K562 (cell line): Measurements from ENCODE around the gene TRMU. TPM values are rescaled to one million over a fixed set of nuclear protein-coding genes. Genes with fewer than 3 reads are reported as not detected.

Experiments
- ATAC-seq: fragments of 200-7000 bp; cut with Tn5 transposase; 3 replicates; pipeline ENCODE4 v1.9.1; 2020; ENCODE audit warnings: moderate library complexity
- BruUV-seq: library from RNA; stranded (reverse); fragments of 400-500 nt; replicated peaks from 2 replicates; lab custom pipeline; 2021; lab: Mats Ljungman, UMichigan
- CTCF ChIA-PET: fragments of 300-600 bp; formaldehyde crosslinking; extraction: SDS; loops from one replicate; lab custom pipeline; 2021; ENCODE audit warnings: low intra/inter-chr PET ratio; lab: Yijun Ruan, JAX
- POLR2A ChIA-PET: fragments of 300-600, 350-650 bp; sonication (Branson Sonifier 250); formaldehyde crosslinking; extraction: SDS; loops from one replicate; lab custom pipeline; 2021; ENCODE audit warnings: antibody characterized with exemption, inconsistent platforms; lab: Yijun Ruan, JAX
- DNase-seq, 4 experiments: peaks; one replicate each; pipeline versions ENCODE4 v3.0.0 to v3.0.0-alpha.2; 2011 to 2018; ENCODE audit warnings: low spot score in 3 of 4, mixed read lengths in 3 of 4; ENCODE audit errors: extremely low read depth in 1 of 4
- FAIRE-seq: peaks from 2 replicates; lab custom pipeline; 2011; peaks lifted over from hg19 to GRCh38; lab: Jason Lieb, UNC
- H2AFZ ChIP-seq: 2 replicates; pipeline ENCODE4 v1.6.0; 2011; ENCODE audit warnings: low read depth, low read length, control low read depth, inconsistent platforms
- H3K27ac ChIP-seq: fragments of 200-600 bp; 3 replicates; pipeline ENCODE4 v1.8.0; 2011; ENCODE audit warnings: low read depth, mild to moderate bottlenecking, control low read depth, inconsistent platforms, low read length, moderate library complexity, mixed read lengths; ENCODE audit errors: extremely low read depth
- H3K27me3 ChIP-seq, 2 experiments: fragments of 300-600 bp in 1 of 2; 2 replicates in 1 of 2; 3 replicates in 1 of 2; pipeline versions ENCODE4 v1.6.0 to v1.8.0; 2011; ENCODE audit warnings: inconsistent platforms in 2 of 2, low read length in 2 of 2, mild to moderate bottlenecking in 1 of 2, mixed read lengths in 1 of 2, moderate library complexity in 1 of 2; ENCODE audit not compliant: control insufficient read depth in 2 of 2, insufficient read depth in 2 of 2
- H3K36me3 ChIP-seq: fragments of 300-600 bp; 3 replicates; pipeline ENCODE4 v1.8.0; 2011; ENCODE audit warnings: mild to moderate bottlenecking, low read length, inconsistent platforms; ENCODE audit not compliant: control insufficient read depth, insufficient read depth
- H3K4me1 ChIP-seq, 2 experiments: fragments of 200-600 bp in 1 of 2; replicated peaks in 1 of 2; 2 replicates in 1 of 2; 3 replicates in 1 of 2; pipeline versions ENCODE4 v1.5.1 to v1.8.0; 2011; ENCODE audit warnings: inconsistent platforms in 2 of 2, low read length in 2 of 2, mild to moderate bottlenecking in 1 of 2, mixed read lengths in 1 of 2, moderate library complexity in 1 of 2; ENCODE audit not compliant: control insufficient read depth in 2 of 2, insufficient read depth in 2 of 2
- H3K4me2 ChIP-seq: 2 replicates; pipeline ENCODE4 v1.6.1; 2011; ENCODE audit warnings: low read length, control low read depth, inconsistent platforms, mixed read lengths; ENCODE audit not compliant: insufficient read depth
- H3K4me3 ChIP-seq: fragments of 200-600 bp; sonication (generic), shearing (Covaris generic); 2 replicates; pipeline ENCODE4 v1.5.1; 2016; ENCODE audit warnings: control low read depth, inconsistent platforms
- H3K79me2 ChIP-seq: fragments of 200-600 bp; 3 replicates; pipeline ENCODE4 v1.8.0; 2011; ENCODE audit warnings: low read length, inconsistent platforms; ENCODE audit not compliant: control insufficient read depth, insufficient read depth
- H3K9ac ChIP-seq, 2 experiments: 2 replicates each; pipeline versions ENCODE4 v1.6.0 to v1.6.1; 2011; ENCODE audit warnings: low read depth in 2 of 2, low read length in 2 of 2, control low read depth in 1 of 2, inconsistent platforms in 1 of 2, mild to moderate bottlenecking in 1 of 2, mixed read lengths in 1 of 2; ENCODE audit not compliant: insufficient read depth in 1 of 2
- H3K9me1 ChIP-seq: one replicate; pipeline ENCODE4 v1.6.0; 2011; ENCODE audit warnings: inconsistent platforms, mild to moderate bottlenecking, low read length, moderate library complexity; ENCODE audit not compliant: control insufficient read depth, insufficient read depth
- H3K9me3 ChIP-seq: replicated peaks from 2 replicates; pipeline ENCODE4 v1.5.1; 2011; ENCODE audit warnings: low read depth, low read length, inconsistent platforms; ENCODE audit not compliant: control insufficient read depth, insufficient read depth
- H4K20me1 ChIP-seq: replicated peaks from 2 replicates; pipeline ENCODE4 v1.6.1; 2011; ENCODE audit warnings: low read length, inconsistent platforms, mixed read lengths; ENCODE audit not compliant: control insufficient read depth, insufficient read depth
- CTCF ChIP-seq, 3 experiments: IDR thresholded peaks in 2 of 3; conservative IDR thresholded peaks in 1 of 3; 2 replicates each; pipeline ENCODE4 v1.5.1; 2011 to 2012; ENCODE audit warnings: low read length in 3 of 3, mild to moderate bottlenecking in 3 of 3, control low read depth in 2 of 3, improper control_type of control experiment in 1 of 3, inconsistent platforms in 1 of 3, low read depth in 1 of 3, mixed read lengths in 1 of 3, moderate library complexity in 1 of 3; ENCODE audit not compliant: insufficient read depth in 2 of 3
- E2F6 ChIP-seq, 2 experiments: IDR thresholded peaks; 2 replicates each; pipeline ENCODE4 v1.6.1; 2011; ENCODE audit warnings: borderline replicate concordance in 1 of 2, control low read depth in 1 of 2, low read depth in 1 of 2, low read length in 1 of 2, mild to moderate bottlenecking in 1 of 2, mixed read lengths in 1 of 2, moderate library complexity in 1 of 2; ENCODE audit not compliant: insufficient read depth in 1 of 2, insufficient read length in 1 of 2, poor library complexity in 1 of 2, severe bottlenecking in 1 of 2; ENCODE audit errors: extremely low read depth in 1 of 2
- NFIC ChIP-seq: fragments of 450-650 bp; IDR thresholded peaks from 2 replicates; pipeline ENCODE4 v1.6.1; 2017; ENCODE audit warnings: mild to moderate bottlenecking, inconsistent platforms
- NUFIP1 ChIP-seq: fragments of 450-650 bp; IDR thresholded peaks from 2 replicates; pipeline ENCODE4 v1.6.1; 2018; ENCODE audit not compliant: partially characterized antibody
- POLR2G ChIP-seq: fragments of 200-400 bp; formaldehyde crosslinking; IDR thresholded peaks from 2 replicates; pipeline ENCODE4 v1.6.1; 2017; ENCODE audit warnings: low read depth, mild to moderate bottlenecking, antibody characterized with exemption, low read length, moderate library complexity
- RAD21 ChIP-seq, 2 experiments: fragments of 250-450 bp in 1 of 2; fragments of 450-650 bp in 1 of 2; sonication (Bioruptor Pico) in 1 of 2; formaldehyde crosslinking in 1 of 2; IDR thresholded peaks in 1 of 2; conservative IDR thresholded peaks in 1 of 2; 2 replicates each; pipeline versions ENCODE4 v1.4.0 to v1.8.0; 2020 to 2022; ENCODE audit warnings: mild to moderate bottlenecking in 2 of 2, moderate library complexity in 1 of 2
- TAF9B ChIP-seq: fragments of 450-650 bp; IDR thresholded peaks from 2 replicates; pipeline ENCODE4 v1.6.1; 2018; ENCODE audit warnings: mild to moderate bottlenecking; ENCODE audit not compliant: partially characterized antibody
- TCFL5 ChIP-seq: fragments of 250-450 bp; sonication (Bioruptor Pico); conservative IDR thresholded peaks from 2 replicates; pipeline ENCODE4 v1.6.1; 2021; ENCODE audit warnings: mild to moderate bottlenecking, moderate library complexity, matching md5 sums
- WGBS: fragments of 100-300 bp; shearing (Covaris generic); methylation state at CpG from one replicate; pipeline ENCODE4 v1.1.6; 2016; ENCODE audit warnings: low coverage, mixed read lengths; ENCODE audit not compliant: insufficient coverage; ENCODE audit errors: missing lambda C conversion rate; 5-methylcytosine and 5-hydroxymethylcytosine counted together
- in situ Hi-C: fragments of 300-500 bp; cut with MboI; formaldehyde crosslinking; loops from 4 replicates; pipeline ENCODE4 v1.15.0; 2018; ENCODE audit warnings: inconsistent platforms, mixed read lengths
- intact Hi-C: fragments of 100-400 bp; cut with micrococcal nuclease; formaldehyde crosslinking; loops from 2 replicates; pipeline ENCODE4 v1.14.2; 2022
- polyA plus RNA-seq, 8 experiments: library from polyadenylated mRNA; depleted of rRNA in 4 of 8; stranded (reverse) in 5 of 8; unstranded in 3 of 8; fragments of >200 nt; fragmentation: Nextera tagmentation in 2 of 8; fragmentation: Illumina TruSeq in 1 of 8; extraction: Ambion mirVana in 2 of 8; extraction: Trizol in 1 of 8; gene quantifications; 2 replicates each; pipeline versions ENCODE4 v1.2.1 to v1.2.3, GENCODE V29; 2011 to 2014; ENCODE audit warnings: inconsistent platforms in 1 of 8, missing spikeins in 1 of 8
- total RNA-seq, 7 experiments: library from RNA; depleted of rRNA in 6 of 7; stranded (reverse); fragments of >200 nt in 6 of 7; fragmentation: Illumina TruSeq in 2 of 7; extraction: Trizol in 2 of 7; gene quantifications; 2 replicates each; pipeline versions ENCODE4 v1.2.1 to v1.2.3, GENCODE V29; 2011 to 2021; ENCODE audit warnings: low replicate concordance in 1 of 7

The TRMU gene
- total and polyA plus RNA-seq, 9 of the 15 experiments (the other 6 are each of a cell fraction or from before 2014, with no cell fraction given): 2.3 to 49.9 (median 35.3) TPM

GRCh38 chr22:46390652-46391301 lies 55.3 kb downstream of the TRMU start:
- DNase-seq (peak; percentile 37 to 58 (median 48)), FAIRE-seq (peak; percentile 61), ATAC-seq (peak; percentile 86)
- H4K20me1 ChIP-seq: no peaks in the 10 kb centered on the region
- H3K36me3 ChIP-seq: no peaks in the 10 kb centered on the region
- no peak overlapping the region for H3K27ac ChIP-seq
- POLR2A ChIA-PET: interaction anchor here (0.7 kb wide), 1 partner anchor 23 kb away, joined by 3 read pairs; no protein-coding TSS in a partner anchor
- no TSS peak for BruUV-seq
- peaks cover 0 to 26% of the 10 kb centered on the region in 2 experiments; a peak in 2 of 5 replicates for H3K4me1 ChIP-seq
- H3K27me3 ChIP-seq: peaks cover 6 to 73% of the 10 kb centered on the region in 2 experiments; a peak in 4 of 5 replicates
- peak overlapping the region; percentile 19; the same call in 1 of the 2 replicates for H3K4me3 ChIP-seq
- no peaks in the 10 kb centered on the region for H3K9me1 ChIP-seq
- no peaks in the 10 kb centered on the region for H3K79me2 ChIP-seq
- CTCF ChIA-PET: interaction anchor here (0.6 to 1.9 kb wide), 4 partner anchors 23 to 268 kb away, joined by 3 to 10 read pairs (median 6); no protein-coding TSS in a partner anchor
- intact Hi-C loops (no loop called here), in situ Hi-C loops (no loop called here)
- H3K4me2 ChIP-seq: peak overlapping the region; percentile 74
- H2AFZ ChIP-seq: peak overlapping the region; percentile 76
- no peaks in the 10 kb centered on the region for H3K9me3 ChIP-seq
- H3K9ac ChIP-seq: peak overlapping the region in 1 of 2 experiments; percentile 78; a peak in 1 of 4 replicates
- WGBS: 8% methylated on average over 24 of the region's 32 CpGs
- TF ChIP-seq NUFIP1 (no peak), NFIC (peak; percentile 59), RAD21 (CRISPR knock-in tag; conservative IDR thresholded peaks at IDR 0.05 in 1 of 2, IDR thresholded peaks at IDR 0.05 in 1 of 2) (peak; percentile 26 to 64; a peak in 3 of 4 replicates), CTCF (IDR thresholded peaks at IDR 0.05 in 2 of 3, conservative IDR thresholded peaks at IDR 0.05 in 1 of 3; ENCODE audit: insufficient read depth in 2 of 3, low read depth in 1 of 3, low read length in 3 of 3) (peak; percentile 40 to 60 (median 43); a peak in 5 of 6 replicates), TAF9B (no peak), E2F6 (IDR thresholded peaks at IDR 0.05; ENCODE audit: borderline replicate concordance in 1 of 2, extremely low read depth in 1 of 2, insufficient read depth in 1 of 2, insufficient read length in 1 of 2, low read depth in 1 of 2, low read length in 1 of 2, poor library complexity in 1 of 2, severe bottlenecking in 1 of 2) (peak in 1 of 2 experiments; percentile 19), POLR2G (0 out of 2 replicates have a peak, but pooled peaks have one; percentile 28), TCFL5 (CRISPR knock-in tag) (no peak)
